Measurements from ENCODE around the gene CEACAM6. TPM values are rescaled to one million over a fixed set of nuclear protein-coding genes. Genes with fewer than 3 reads are reported as not detected.
"Not testable (repeated sequence)": the region's sequence is repeated elsewhere in the genome, so short reads cannot be mapped to it uniquely, and the experiment has no call there.

The CEACAM6 gene
- polyA plus RNA-seq (2013): 0.04 TPM

DNA sequence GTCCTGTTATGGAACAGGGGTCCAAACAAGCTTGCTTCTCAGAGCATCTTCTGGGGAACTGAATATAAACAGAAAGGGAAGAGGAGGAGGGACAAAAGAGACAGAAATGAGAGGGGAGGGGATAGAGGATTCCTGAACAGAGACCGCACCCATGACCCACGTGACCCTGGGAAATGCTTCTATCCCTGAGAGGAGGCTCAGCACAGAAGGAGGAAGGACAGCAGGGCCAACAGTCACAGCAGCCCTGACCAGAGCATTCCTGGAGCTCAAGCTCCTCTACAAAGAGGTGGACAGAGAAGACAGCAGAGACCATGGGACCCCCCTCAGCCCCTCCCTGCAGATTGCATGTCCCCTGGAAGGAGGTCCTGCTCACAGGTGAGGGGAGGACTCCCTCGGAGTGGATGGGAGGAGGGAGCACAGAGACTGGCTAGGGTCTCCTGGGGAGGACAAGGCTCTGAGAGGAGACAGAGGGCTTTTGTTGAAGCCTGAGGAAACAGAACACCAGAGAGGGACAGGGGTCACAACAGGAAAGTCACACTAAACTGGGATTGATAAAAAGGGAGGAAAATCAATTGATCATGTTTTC lies at the start of gene CEACAM6:
Gene CEACAM6, plus strand, starts transcription at position 203 of the 586 bp plus-strand sequence. Its CDS starts 109 bp downstream, at position 312.
- no peak for DNase-seq
- 94% methylated on average over 2 of the region's 3 CpGs for WGBS (ENCODE audit: insufficient coverage)
- Histone ChIP-seq H3K9me3 (ENCODE audit: control extremely low read depth in 1 of 5, control insufficient read depth in 4 of 5, insufficient read depth in 2 of 5, low read depth in 1 of 5, low read length in 4 of 5) (no peaks in the 10 kb centered on the region), H3K4me3 (ENCODE audit: control insufficient read depth in 1 of 7, extremely low read depth in 1 of 7, insufficient read depth in 4 of 7, low read depth in 2 of 7, low read length in 6 of 7) (no peak within 1 kb of the TSS), H3K4me1 (ENCODE audit: control extremely low read depth in 1 of 4, control insufficient read depth in 4 of 4, insufficient read depth in 4 of 4, low read length in 3 of 4) (peaks cover 3 to 20% (median 11%) of the 10 kb centered on the region in 4 experiments), H3K27ac (ENCODE audit: insufficient read depth in 1 of 2, low read depth in 1 of 2, low read length in 2 of 2, poor library complexity in 1 of 2, severe bottlenecking in 2 of 2) (no peak within 1 kb of the TSS), H3K27me3 (replicated peaks in 2 of 5; ENCODE audit: control insufficient read depth in 4 of 5, insufficient read depth in 5 of 5, low read length in 4 of 5) (peaks cover 0 to 2% (median 0%) of the 10 kb centered on the region in 5 experiments), H3K36me3 (ENCODE audit: control insufficient read depth in 4 of 4, insufficient read depth in 4 of 4, low read length in 3 of 4) (no peaks in the 10 kb centered on the region)
- POLR2A ChIA-PET: no interaction called here
- CTCF ChIA-PET: interaction anchor here (1.3 to 7.4 kb wide), 6 partner anchors 10 to 49 kb away, joined by 4 to 124 read pairs (median 38); no protein-coding TSS in a partner anchor

DNA sequence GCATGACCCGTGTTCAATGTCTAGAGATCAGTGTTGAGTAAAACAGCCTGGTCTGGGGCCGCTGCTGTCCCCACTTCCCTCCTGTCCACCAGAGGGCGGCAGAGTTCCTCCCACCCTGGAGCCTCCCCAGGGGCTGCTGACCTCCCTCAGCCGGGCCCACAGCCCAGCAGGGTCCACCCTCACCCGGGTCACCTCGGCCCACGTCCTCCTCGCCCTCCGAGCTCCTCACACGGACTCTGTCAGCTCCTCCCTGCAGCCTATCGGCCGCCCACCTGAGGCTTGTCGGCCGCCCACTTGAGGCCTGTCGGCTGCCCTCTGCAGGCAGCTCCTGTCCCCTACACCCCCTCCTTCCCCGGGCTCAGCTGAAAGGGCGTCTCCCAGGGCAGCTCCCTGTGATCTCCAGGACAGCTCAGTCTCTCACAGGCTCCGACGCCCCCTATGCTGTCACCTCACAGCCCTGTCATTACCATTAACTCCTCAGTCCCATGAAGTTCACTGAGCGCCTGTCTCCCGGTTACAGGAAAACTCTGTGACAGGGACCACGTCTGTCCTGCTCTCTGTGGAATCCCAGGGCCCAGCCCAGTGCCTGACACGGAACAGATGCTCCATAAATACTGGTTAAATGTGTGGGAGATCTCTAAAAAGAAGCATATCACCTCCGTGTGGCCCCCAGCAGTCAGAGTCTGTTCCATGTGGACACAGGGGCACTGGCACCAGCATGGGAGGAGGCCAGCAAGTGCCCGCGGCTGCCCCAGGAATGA lies 48.4 kb upstream of the CEACAM6 start:
- peaks cover 0 to 13% (median 7%) of the 10 kb centered on the region in 5 experiments for H3K27me3 ChIP-seq (replicated peaks in 2 of 5; ENCODE audit: control insufficient read depth in 4 of 5, insufficient read depth in 5 of 5, low read length in 4 of 5)
- peak overlapping the region in 6 of 7 experiments; percentile 4 to 67 (median 50) for H3K4me3 ChIP-seq (ENCODE audit: control insufficient read depth in 1 of 7, extremely low read depth in 1 of 7, insufficient read depth in 4 of 7, low read depth in 2 of 7, low read length in 6 of 7)
- no peaks in the 10 kb centered on the region for H3K9me3 ChIP-seq (ENCODE audit: control extremely low read depth in 1 of 5, control insufficient read depth in 4 of 5, insufficient read depth in 2 of 5, low read depth in 1 of 5, low read length in 4 of 5)
- peaks cover 0 to 2% (median 0%) of the 10 kb centered on the region in 4 experiments for H3K4me1 ChIP-seq (ENCODE audit: control extremely low read depth in 1 of 4, control insufficient read depth in 4 of 4, insufficient read depth in 4 of 4, low read length in 3 of 4)
- ChIA-PET POLR2A (interaction anchor here (0.5 kb wide), 1 partner anchor 11 kb away, joined by 3 read pairs; no protein-coding TSS in a partner anchor), CTCF (interaction anchor here (0.7 to 3.9 kb wide), 25 partner anchors 9 to 116 kb away, joined by 3 to 59 read pairs (median 4); partner anchors contain the start of gene CEACAM6)
- 11% methylated on average over 18 of the region's 26 CpGs for WGBS (ENCODE audit: insufficient coverage)
- H3K27ac ChIP-seq (ENCODE audit: insufficient read depth in 1 of 2, low read depth in 1 of 2, low read length in 2 of 2, poor library complexity in 1 of 2, severe bottlenecking in 2 of 2): no peak overlapping the region
- H3K36me3 ChIP-seq (ENCODE audit: control insufficient read depth in 4 of 4, insufficient read depth in 4 of 4, low read length in 3 of 4): no peaks in the 10 kb centered on the region
- peak; percentile 82 to 86 (median 86) for DNase-seq

DNA sequence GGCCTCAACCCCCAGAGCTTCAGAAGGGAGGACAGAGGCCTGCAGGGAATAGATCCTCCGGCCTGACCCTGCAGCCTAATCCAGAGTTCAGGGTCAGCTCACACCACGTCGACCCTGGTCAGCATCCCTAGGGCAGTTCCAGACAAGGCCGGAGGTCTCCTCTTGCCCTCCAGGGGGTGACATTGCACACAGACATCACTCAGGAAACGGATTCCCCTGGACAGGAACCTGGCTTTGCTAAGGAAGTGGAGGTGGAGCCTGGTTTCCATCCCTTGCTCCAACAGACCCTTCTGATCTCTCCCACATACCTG lies 47.9 kb upstream of the CEACAM6 start:
- ChIA-PET CTCF (interaction anchor here (0.7 to 3.9 kb wide), 23 partner anchors 8 to 115 kb away, joined by 3 to 59 read pairs (median 4); partner anchors contain the start of gene CEACAM6), POLR2A (no interaction called here)
- Histone ChIP-seq H3K9me3 (ENCODE audit: control extremely low read depth in 1 of 5, control insufficient read depth in 4 of 5, insufficient read depth in 2 of 5, low read depth in 1 of 5, low read length in 4 of 5) (no peaks in the 10 kb centered on the region), H3K4me3 (ENCODE audit: control insufficient read depth in 1 of 7, extremely low read depth in 1 of 7, insufficient read depth in 4 of 7, low read depth in 2 of 7, low read length in 6 of 7) (no peak overlapping the region), H3K27ac (ENCODE audit: insufficient read depth in 1 of 2, low read depth in 1 of 2, low read length in 2 of 2, poor library complexity in 1 of 2, severe bottlenecking in 2 of 2) (no peak overlapping the region), H3K4me1 (ENCODE audit: control extremely low read depth in 1 of 4, control insufficient read depth in 4 of 4, insufficient read depth in 4 of 4, low read length in 3 of 4) (peaks cover 0 to 2% (median 0%) of the 10 kb centered on the region in 4 experiments), H3K27me3 (replicated peaks in 2 of 5; ENCODE audit: control insufficient read depth in 4 of 5, insufficient read depth in 5 of 5, low read length in 4 of 5) (peaks cover 0 to 13% (median 7%) of the 10 kb centered on the region in 5 experiments), H3K36me3 (ENCODE audit: control insufficient read depth in 4 of 4, insufficient read depth in 4 of 4, low read length in 3 of 4) (no peaks in the 10 kb centered on the region)
- WGBS (ENCODE audit: insufficient coverage): 68% methylated on average over 5 of the region's 5 CpGs
- DNase-seq: no peak

DNA sequence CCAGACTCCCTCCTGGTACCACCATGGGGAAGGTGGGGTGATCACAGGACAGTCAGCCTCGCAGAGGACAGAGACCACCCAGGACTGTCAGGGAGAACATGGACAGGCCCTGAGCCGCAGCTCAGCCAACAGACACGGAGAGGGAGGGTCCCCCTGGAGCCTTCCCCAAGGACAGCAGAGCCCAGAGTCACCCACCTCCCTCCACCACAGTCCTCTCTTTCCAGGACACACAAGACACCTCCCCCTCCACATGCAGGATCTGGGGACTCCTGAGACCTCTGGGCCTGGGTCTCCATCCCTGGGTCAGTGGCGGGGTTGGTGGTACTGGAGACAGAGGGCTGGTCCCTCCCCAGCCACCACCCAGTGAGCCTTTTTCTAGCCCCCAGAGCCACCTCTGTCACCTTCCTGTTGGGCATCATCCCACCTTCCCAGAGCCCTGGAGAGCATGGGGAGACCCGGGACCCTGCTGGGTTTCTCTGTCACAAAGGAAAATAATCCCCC lies 47.4 kb upstream of the CEACAM6 start:
- peaks cover 0 to 13% (median 7%) of the 10 kb centered on the region in 5 experiments for H3K27me3 ChIP-seq (replicated peaks in 2 of 5; ENCODE audit: control insufficient read depth in 4 of 5, insufficient read depth in 5 of 5, low read length in 4 of 5)
- POLR2A ChIA-PET: no interaction called here
- CTCF ChIA-PET: interaction anchor here (1.0 to 3.9 kb wide), 11 partner anchors 8 to 87 kb away, joined by 3 to 59 read pairs (median 6); partner anchors contain the start of gene CEACAM6

DNA sequence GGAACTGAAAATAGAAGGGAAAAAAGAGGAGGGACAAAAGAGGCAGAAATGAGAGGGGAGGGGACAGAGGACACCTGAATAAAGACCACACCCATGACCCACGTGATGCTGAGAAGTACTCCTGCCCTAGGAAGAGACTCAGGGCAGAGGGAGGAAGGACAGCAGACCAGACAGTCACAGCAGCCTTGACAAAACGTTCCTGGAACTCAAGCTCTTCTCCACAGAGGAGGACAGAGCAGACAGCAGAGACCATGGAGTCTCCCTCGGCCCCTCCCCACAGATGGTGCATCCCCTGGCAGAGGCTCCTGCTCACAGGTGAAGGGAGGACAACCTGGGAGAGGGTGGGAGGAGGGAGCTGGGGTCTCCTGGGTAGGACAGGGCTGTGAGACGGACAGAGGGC lies 46.8 kb upstream of the CEACAM6 start, which contains the start of gene CEACAM5:
Gene CEACAM5, plus strand, starts transcription at position 146 of the 400 bp plus-strand sequence. Its CDS starts 106 bp downstream, at position 252.
- Histone ChIP-seq H3K4me1 (ENCODE audit: control extremely low read depth in 1 of 4, control insufficient read depth in 4 of 4, insufficient read depth in 4 of 4, low read length in 3 of 4) (peaks cover 0 to 2% (median 0%) of the 10 kb centered on the region in 4 experiments), H3K9me3 (ENCODE audit: control extremely low read depth in 1 of 5, control insufficient read depth in 4 of 5, insufficient read depth in 2 of 5, low read depth in 1 of 5, low read length in 4 of 5) (no peaks in the 10 kb centered on the region), H3K36me3 (ENCODE audit: control insufficient read depth in 4 of 4, insufficient read depth in 4 of 4, low read length in 3 of 4) (no peaks in the 10 kb centered on the region), H3K27ac (ENCODE audit: insufficient read depth in 1 of 2, low read depth in 1 of 2, low read length in 2 of 2, poor library complexity in 1 of 2, severe bottlenecking in 2 of 2) (no peak within 1 kb of the TSS), H3K27me3 (replicated peaks in 2 of 5; ENCODE audit: control insufficient read depth in 4 of 5, insufficient read depth in 5 of 5, low read length in 4 of 5) (peaks cover 0 to 13% (median 7%) of the 10 kb centered on the region in 5 experiments), H3K4me3 (ENCODE audit: control insufficient read depth in 1 of 7, extremely low read depth in 1 of 7, insufficient read depth in 4 of 7, low read depth in 2 of 7, low read length in 6 of 7) (no peak within 1 kb of the TSS)
- POLR2A ChIA-PET: no interaction called here
- 54% methylated on average over 3 of the region's 4 CpGs for whole genome bisulfite sequencing (ENCODE audit: insufficient coverage)
- DNase-seq: no peak
- CTCF ChIA-PET: no interaction called here

More for the DNA sequence above, 47.4 kb upstream of the CEACAM6 start:
- no peak for DNase-seq
- Histone ChIP-seq H3K27ac (ENCODE audit: insufficient read depth in 1 of 2, low read depth in 1 of 2, low read length in 2 of 2, poor library complexity in 1 of 2, severe bottlenecking in 2 of 2) (no peak overlapping the region), H3K4me3 (ENCODE audit: control insufficient read depth in 1 of 7, extremely low read depth in 1 of 7, insufficient read depth in 4 of 7, low read depth in 2 of 7, low read length in 6 of 7) (no peak overlapping the region), H3K4me1 (ENCODE audit: control extremely low read depth in 1 of 4, control insufficient read depth in 4 of 4, insufficient read depth in 4 of 4, low read length in 3 of 4) (peaks cover 0 to 2% (median 0%) of the 10 kb centered on the region in 4 experiments), H3K36me3 (ENCODE audit: control insufficient read depth in 4 of 4, insufficient read depth in 4 of 4, low read length in 3 of 4) (no peaks in the 10 kb centered on the region), H3K9me3 (ENCODE audit: control extremely low read depth in 1 of 5, control insufficient read depth in 4 of 5, insufficient read depth in 2 of 5, low read depth in 1 of 5, low read length in 4 of 5) (no peaks in the 10 kb centered on the region)
- 100% methylated on average over 5 of the region's 5 CpGs for WGBS (ENCODE audit: insufficient coverage)

DNA sequence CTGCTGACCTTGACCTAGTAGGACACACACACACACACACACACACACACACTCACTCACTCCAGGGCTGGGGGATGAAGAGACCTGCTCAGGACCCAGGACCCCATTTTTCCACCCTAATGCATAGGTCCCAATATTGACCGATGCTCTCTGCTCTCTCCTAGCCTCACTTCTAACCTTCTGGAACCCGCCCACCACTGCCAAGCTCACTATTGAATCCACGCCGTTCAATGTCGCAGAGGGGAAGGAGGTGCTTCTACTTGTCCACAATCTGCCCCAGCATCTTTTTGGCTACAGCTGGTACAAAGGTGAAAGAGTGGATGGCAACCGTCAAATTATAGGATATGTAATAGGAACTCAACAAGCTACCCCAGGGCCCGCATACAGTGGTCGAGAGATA lies 45.8 kb upstream of the CEACAM6 start:
- WGBS (ENCODE audit: insufficient coverage): 100% methylated on average over 2 of the region's 8 CpGs
- POLR2A ChIA-PET: not testable (repeated sequence)

More for the DNA sequence above, 45.8 kb upstream of the CEACAM6 start:
- CTCF ChIA-PET: interaction anchor here (1.3 to 1.4 kb wide), 3 partner anchors 8 to 32 kb away, joined by 3 to 4 read pairs (median 3); no protein-coding TSS in a partner anchor
- not testable (repeated sequence) for H3K4me3 ChIP-seq (ENCODE audit: control insufficient read depth in 1 of 7, extremely low read depth in 1 of 7, insufficient read depth in 4 of 7, low read depth in 2 of 7, low read length in 6 of 7); H3K4me1 ChIP-seq (ENCODE audit: control extremely low read depth in 1 of 4, control insufficient read depth in 4 of 4, insufficient read depth in 4 of 4, low read length in 3 of 4); DNase-seq; H3K27ac ChIP-seq (ENCODE audit: insufficient read depth in 1 of 2, low read depth in 1 of 2, low read length in 2 of 2, poor library complexity in 1 of 2, severe bottlenecking in 2 of 2); H3K9me3 ChIP-seq (ENCODE audit: control extremely low read depth in 1 of 5, control insufficient read depth in 4 of 5, insufficient read depth in 2 of 5, low read depth in 1 of 5, low read length in 4 of 5); H3K36me3 ChIP-seq (ENCODE audit: control insufficient read depth in 4 of 4, insufficient read depth in 4 of 4, low read length in 3 of 4)
- H3K27me3 ChIP-seq (replicated peaks in 2 of 5; ENCODE audit: control insufficient read depth in 4 of 5, insufficient read depth in 5 of 5, low read length in 4 of 5): peaks cover 0 to 14% (median 4%) of the 10 kb centered on the region in 5 experiments

Data from common myeloid progenitor, CD34-positive (primary cell).